ENCODE results near the gene OPCML.

- no peak for TF ChIP-seq CTCF (IDR thresholded peaks at IDR 0.05)
- no peak for TF ChIP-seq POLR2A (IDR thresholded peaks at IDR 0.05)
- no peak for TF ChIP-seq POLR2AphosphoS5 (IDR thresholded peaks at IDR 0.05)
These were observed 1079.7 kb downstream of the OPCML start for GRCh38 chr11:132452616-132453015.

Measured in transverse colon (tissue), 4 donors.